B cell (primary cell): ENCODE results near the gene USP44. TPM values are rescaled to one million over a fixed set of nuclear protein-coding genes. Genes with fewer than 3 reads are reported as not detected.

Experiments
- ATAC-seq: fragments of 200-7000 bp; cut with Tn5 transposase; one replicate; pipeline ENCODE4 v1.10.0; 2021; ENCODE audit warnings: low read depth, mild to moderate bottlenecking, moderate number of reproducible peaks, moderate library complexity
- CTCF ChIA-PET: fragments of 350-600 bp; sonication (Branson Sonifier 250); formaldehyde crosslinking; loops from one replicate; lab custom pipeline; 2021; ENCODE audit warnings: antibody characterized with exemption, inconsistent platforms; lab: Charles Lee
- POLR2A ChIA-PET: fragments of 350-600 bp; sonication (Branson Sonifier 250); formaldehyde crosslinking; loops from one replicate; lab custom pipeline; 2021; ENCODE audit warnings: antibody characterized with exemption; lab: Charles Lee
- DNase-seq: peaks from one replicate; pipeline ENCODE4 v3.0.0; 2013
- H2AFZ ChIP-seq: 2 replicates; pipeline ENCODE4 v1.6.1; 2012; ENCODE audit warnings: mild to moderate bottlenecking, low read depth, low read length; ENCODE audit not compliant: insufficient read depth, poor library complexity, severe bottlenecking
- H3K27ac ChIP-seq, 2 donors: 1 replicate in 1 of 2; 2 replicates in 1 of 2; pipeline ENCODE4 v1.5.1; 2012 to 2013; ENCODE audit warnings: low read length in 2 of 2, mild to moderate bottlenecking in 2 of 2, moderate library complexity in 1 of 2
- H3K27me3 ChIP-seq, 4 experiments: fragments of 200-600 bp in 1 of 4; sonication (generic) in 1 of 4; replicated peaks in 1 of 4; 1 replicate in 2 of 4; 2 replicates in 2 of 4; pipeline versions ENCODE4 v1.6.1 to v1.7.0; 2013 to 2016; ENCODE audit warnings: low read length in 3 of 4, mild to moderate bottlenecking in 2 of 4, mixed read lengths in 1 of 4, moderate library complexity in 1 of 4; ENCODE audit not compliant: insufficient read depth in 4 of 4, control insufficient read depth in 3 of 4; ENCODE audit errors: control extremely low read depth in 1 of 4
- H3K36me3 ChIP-seq, 2 experiments: replicated peaks in 1 of 2; 1 replicate in 1 of 2; 2 replicates in 1 of 2; pipeline versions ENCODE4 v1.6.1 to v1.7.1; 2013; ENCODE audit warnings: low read length in 1 of 2; ENCODE audit not compliant: insufficient read depth in 2 of 2, control insufficient read depth in 1 of 2; ENCODE audit errors: control extremely low read depth in 1 of 2, extremely low read depth in 1 of 2
- H3K4me1 ChIP-seq, 2 donors: fragments of 200-600 bp in 1 of 2; sonication (generic) in 1 of 2; 1 replicate in 1 of 2; 2 replicates in 1 of 2; pipeline versions ENCODE4 v1.5.1 to v1.6.1; 2013 to 2017; ENCODE audit warnings: low read length in 2 of 2; ENCODE audit not compliant: control insufficient read depth in 2 of 2, insufficient read depth in 2 of 2
- H3K4me2 ChIP-seq: replicated peaks from 2 replicates; pipeline ENCODE3; 2012; ENCODE audit warnings: mild to moderate bottlenecking, low read depth, low read length; ENCODE audit not compliant: poor library complexity, severe bottlenecking
- H3K4me3 ChIP-seq, 5 experiments: fragments of 200-600 bp in 1 of 5; sonication (generic) in 1 of 5; 1 replicate in 3 of 5; 2 replicates in 2 of 5; pipeline versions ENCODE4 v1.5.1 to v1.7.0; 2011 to 2016; ENCODE audit warnings: low read length in 4 of 5, mild to moderate bottlenecking in 4 of 5, low read depth in 2 of 5, control low read depth in 1 of 5, moderate library complexity in 1 of 5; ENCODE audit not compliant: insufficient read depth in 1 of 5; ENCODE audit errors: control extremely low read depth in 1 of 5, extremely low read depth in 1 of 5
- H3K79me2 ChIP-seq: fragments of 200-600 bp; sonication (generic); one replicate; pipeline ENCODE4 v1.6.0; 2016; ENCODE audit warnings: low read length; ENCODE audit not compliant: control insufficient read depth, insufficient read depth
- H3K9ac ChIP-seq: fragments of 200-600 bp; sonication (generic); 2 replicates; pipeline ENCODE4 v1.6.1; 2017; ENCODE audit warnings: mild to moderate bottlenecking, low read length, moderate library complexity
- H3K9me3 ChIP-seq, 3 donors: one replicate each; pipeline versions ENCODE4 v1.6.1 to v1.7.1; 2013; ENCODE audit warnings: low read length in 2 of 3; ENCODE audit not compliant: control insufficient read depth in 2 of 3, insufficient read depth in 1 of 3; ENCODE audit errors: control extremely low read depth in 1 of 3
- H4K20me1 ChIP-seq: 2 replicates; pipeline ENCODE4 v1.6.0; 2012; ENCODE audit warnings: mild to moderate bottlenecking, low read length; ENCODE audit not compliant: insufficient read depth, control insufficient read depth, poor library complexity, severe bottlenecking
- H3K27ac Mint-ChIP-seq: one replicate; pipeline ENCODE4 v1.8.0; 2021; ENCODE audit warnings: mixed read lengths
- H3K27me3 Mint-ChIP-seq: one replicate; pipeline ENCODE4 v1.8.0; 2021; ENCODE audit warnings: mixed read lengths
- H3K4me1 Mint-ChIP-seq: one replicate; pipeline ENCODE4 v1.8.0; 2021; ENCODE audit warnings: mixed read lengths
- H3K4me3 Mint-ChIP-seq: one replicate; pipeline ENCODE4 v1.8.0; 2021; ENCODE audit warnings: mixed read lengths
- H3K9me3 Mint-ChIP-seq: one replicate; pipeline ENCODE4 v1.8.0; 2022; ENCODE audit warnings: mixed read lengths; ENCODE audit not compliant: insufficient read depth
- EZH2 ChIP-seq: IDR thresholded peaks from 2 replicates; pipeline ENCODE4 v1.6.1; 2012; ENCODE audit warnings: borderline replicate concordance, low read depth, mild to moderate bottlenecking, moderate library complexity, low read length; ENCODE audit not compliant: insufficient read depth, poor library complexity, severe bottlenecking
- WGBS: methylation state at CpG from one replicate; pipeline ENCODE4 v1.1.5; 2013; ENCODE audit warnings: missing lambda C conversion rate; ENCODE audit not compliant: insufficient coverage; 5-methylcytosine and 5-hydroxymethylcytosine counted together
- intact Hi-C: fragments of 100-400 bp; cut with micrococcal nuclease; formaldehyde crosslinking; loops from one replicate; pipeline ENCODE4 v1.10.0; 2022
- polyA plus RNA-seq: library from polyadenylated mRNA; depleted of rRNA; stranded (reverse); fragments of >200 nt; gene quantifications from 2 replicates; pipeline ENCODE4 v1.2.3, GENCODE V29; 2012
- total RNA-seq, 2 donors: library from RNA; stranded (reverse); fragments of 120-200 nt in 1 of 2; gene quantifications; 1 replicate in 1 of 2; 2 replicates in 1 of 2; pipeline versions ENCODE4 v1.2.3 to v1.2.4, GENCODE V29; 2013 to 2022
- TF ChIP-seq, protein P1 (sequence below): fragments of 200-600 bp; IDR thresholded peaks from one replicate; pipeline ENCODE4 v1.8.0; 2022; ENCODE audit warnings: antibody characterized with exemption, mild to moderate bottlenecking

Gene USP44
- total and polyA plus RNA-seq, 2 donors (not counting 1 experiment from before 2014, with no cell fraction given), result 2.5 to 7.1 TPM

- ChIA-PET POLR2A (no interaction called here), CTCF (no interaction called here)
- Histone ChIP-seq H3K27me3 (no peaks in the 10 kb centered on the region), H3K4me2 (no peak overlapping the region), H3K27ac (no peak overlapping the region), H3K36me3 (peaks cover 6 to 69% of the 10 kb centered on the region in 2 experiments), H3K4me3 (no peak overlapping the region), H3K79me2 (peaks cover 14% of the 10 kb centered on the region), H4K20me1 (peaks cover 5% of the 10 kb centered on the region), H3K9ac (no peak overlapping the region), H3K9me3 (no peaks in the 10 kb centered on the region), H2AFZ (no peak overlapping the region), H3K4me1 (no peaks in the 10 kb centered on the region)
- no peak for ATAC-seq
- Mint-ChIP-seq H3K27ac (no peak overlapping the region), H3K27me3 (no peaks in the 10 kb centered on the region), H3K9me3 (no peaks in the 10 kb centered on the region), H3K4me1 (peaks cover 3% of the 10 kb centered on the region), H3K4me3 (no peak overlapping the region)
- WGBS, result 94% methylated on average over 5 of the region's 5 CpGs
- no peak for TF ChIP-seq EZH2
- TF ChIP-seq, protein P1, sequence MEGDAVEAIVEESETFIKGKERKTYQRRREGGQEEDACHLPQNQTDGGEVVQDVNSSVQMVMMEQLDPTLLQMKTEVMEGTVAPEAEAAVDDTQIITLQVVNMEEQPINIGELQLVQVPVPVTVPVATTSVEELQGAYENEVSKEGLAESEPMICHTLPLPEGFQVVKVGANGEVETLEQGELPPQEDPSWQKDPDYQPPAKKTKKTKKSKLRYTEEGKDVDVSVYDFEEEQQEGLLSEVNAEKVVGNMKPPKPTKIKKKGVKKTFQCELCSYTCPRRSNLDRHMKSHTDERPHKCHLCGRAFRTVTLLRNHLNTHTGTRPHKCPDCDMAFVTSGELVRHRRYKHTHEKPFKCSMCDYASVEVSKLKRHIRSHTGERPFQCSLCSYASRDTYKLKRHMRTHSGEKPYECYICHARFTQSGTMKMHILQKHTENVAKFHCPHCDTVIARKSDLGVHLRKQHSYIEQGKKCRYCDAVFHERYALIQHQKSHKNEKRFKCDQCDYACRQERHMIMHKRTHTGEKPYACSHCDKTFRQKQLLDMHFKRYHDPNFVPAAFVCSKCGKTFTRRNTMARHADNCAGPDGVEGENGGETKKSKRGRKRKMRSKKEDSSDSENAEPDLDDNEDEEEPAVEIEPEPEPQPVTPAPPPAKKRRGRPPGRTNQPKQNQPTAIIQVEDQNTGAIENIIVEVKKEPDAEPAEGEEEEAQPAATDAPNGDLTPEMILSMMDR, result no peak
- intact Hi-C loops, result no loop called here
- DNase-seq, result no peak
Measured at GRCh38 chr12:95505039-95505438, 46.2 kb downstream of the USP44 start.

GRCh38 chr12:95504140-95504539 lies 47.1 kb downstream of the USP44 start:
- Histone ChIP-seq H3K4me1 (no peaks in the 10 kb centered on the region), H3K9me3 (peaks cover 0 to 2% (median 0%) of the 10 kb centered on the region in 3 donors), H3K27ac (no peak overlapping the region), H3K4me2 (no peak overlapping the region), H3K36me3 (peaks cover 7 to 75% of the 10 kb centered on the region in 2 experiments), H3K79me2 (peaks cover 14% of the 10 kb centered on the region), H3K4me3 (no peak overlapping the region), H3K27me3 (no peaks in the 10 kb centered on the region), H2AFZ (no peak overlapping the region), H3K9ac (no peak overlapping the region), H4K20me1 (peaks cover 5% of the 10 kb centered on the region)
- H3K27ac Mint-ChIP-seq, result no peak overlapping the region
- peaks cover 3% of the 10 kb centered on the region for H3K4me1 Mint-ChIP-seq
- H3K27me3 Mint-ChIP-seq, result no peaks in the 10 kb centered on the region
- no peak for TF ChIP-seq EZH2
- TF ChIP-seq, protein P1, result no peak
- 100% methylated on average over 2 of the region's 4 CpGs for whole genome bisulfite sequencing
- no peak for DNase-seq
- ChIA-PET CTCF (no interaction called here), POLR2A (no interaction called here)
- H3K4me3 Mint-ChIP-seq, result no peak overlapping the region
- ATAC-seq, result no peak
- H3K9me3 Mint-ChIP-seq, result no peaks in the 10 kb centered on the region
- intact Hi-C loops, result no loop called here
